ENCODE results near the gene LIMS2. TPM values are rescaled to one million over a fixed set of nuclear protein-coding genes. Genes with fewer than 3 reads are reported as not detected.

The LIMS2 gene
- total and polyA plus RNA-seq, 2 experiments from 2014 or later = 32.9 to 48.8 TPM

- Histone ChIP-seq H3K27me3 (peaks cover 17% of the 10 kb centered on the region), H3K4me3 (no peak overlapping the region), H3K36me3 (no peaks in the 10 kb centered on the region), H3K27ac (no peak overlapping the region), H3K9me3 (ENCODE audit: low read depth) (no peaks in the 10 kb centered on the region), H3K4me1 (ENCODE audit: low read depth) (peaks cover 18% of the 10 kb centered on the region)
- DNase-seq (ENCODE audit: low read depth in 1 of 2, low spot score in 1 of 2) = no peak
- TF ChIP-seq CTCF (IDR thresholded peaks at IDR 0.05; ENCODE audit: low read depth, low read length) = no peak
Observed at GRCh38 chr2:127671557-127672302, 3.6 kb downstream of the LIMS2 start.

- no peak for DNase-seq (ENCODE audit: low read depth in 1 of 2, low spot score in 1 of 2)
- no peak overlapping the region for H3K4me3 ChIP-seq
- TF ChIP-seq CTCF (IDR thresholded peaks at IDR 0.05; ENCODE audit: low read depth, low read length) = no peak
- no peak overlapping the region for H3K27ac ChIP-seq
- H3K27me3 ChIP-seq = peaks cover 16% of the 10 kb centered on the region
- no peaks in the 10 kb centered on the region for H3K36me3 ChIP-seq
- H3K9me3 ChIP-seq (ENCODE audit: low read depth) = no peaks in the 10 kb centered on the region
- H3K4me1 ChIP-seq (ENCODE audit: low read depth) = peaks cover 16% of the 10 kb centered on the region
Observed at GRCh38 chr2:127670957-127671290, 4.4 kb downstream of the LIMS2 start.

- no peak overlapping the region for H3K27ac ChIP-seq
- TF ChIP-seq CTCF (IDR thresholded peaks at IDR 0.05; ENCODE audit: low read depth, low read length) = no peak
- H3K4me1 ChIP-seq (ENCODE audit: low read depth) = peaks cover 14% of the 10 kb centered on the region
- DNase-seq (ENCODE audit: low read depth in 1 of 2, low spot score in 1 of 2) = no peak
- peaks cover 17% of the 10 kb centered on the region for H3K27me3 ChIP-seq
- no peaks in the 10 kb centered on the region for H3K36me3 ChIP-seq
- no peak overlapping the region for H3K4me3 ChIP-seq
- H3K9me3 ChIP-seq (ENCODE audit: low read depth) = no peaks in the 10 kb centered on the region
Observed at GRCh38 chr2:127670055-127670956, 5.0 kb downstream of the LIMS2 start.

GRCh38 chr2:127669056-127669455, 6.3 kb downstream of the LIMS2 start:
- Histone ChIP-seq H3K27me3 (peaks cover 29% of the 10 kb centered on the region), H3K36me3 (no peaks in the 10 kb centered on the region), H3K4me1 (ENCODE audit: low read depth) (peaks cover 14% of the 10 kb centered on the region), H3K27ac (no peak overlapping the region), H3K9me3 (ENCODE audit: low read depth) (no peaks in the 10 kb centered on the region), H3K4me3 (no peak overlapping the region)
- no peak for TF ChIP-seq CTCF (IDR thresholded peaks at IDR 0.05; ENCODE audit: low read depth, low read length)
- DNase-seq (ENCODE audit: low read depth in 1 of 2, low spot score in 1 of 2) = no peak

GRCh38 chr2:127665267-127665893, 9.9 kb downstream of the LIMS2 start:
- no peak overlapping the region for H3K27ac ChIP-seq
- DNase-seq (ENCODE audit: low read depth in 1 of 2, low spot score in 1 of 2) = no peak
- H3K36me3 ChIP-seq = no peaks in the 10 kb centered on the region
- no peak overlapping the region for H3K4me3 ChIP-seq
- H3K9me3 ChIP-seq (ENCODE audit: low read depth) = no peaks in the 10 kb centered on the region
- H3K27me3 ChIP-seq = peaks cover 33% of the 10 kb centered on the region
- H3K4me1 ChIP-seq (ENCODE audit: low read depth) = peaks cover 29% of the 10 kb centered on the region
- no peak for TF ChIP-seq CTCF (IDR thresholded peaks at IDR 0.05; ENCODE audit: low read depth, low read length)
